Chondrocyte (in vitro differentiated cells): ENCODE data around the gene FBXW5. TPM values are rescaled to one million over a fixed set of nuclear protein-coding genes. Genes with fewer than 3 reads are reported as not detected.

Source experiments
- DNase-seq: peaks from one replicate; pipeline ENCODE4 v3.0.0; 2021; ENCODE audit warnings: mixed read lengths, low spot score
- H3K27ac Mint-ChIP-seq: one replicate; pipeline ENCODE4 v1.8.0; 2021; ENCODE audit warnings: mild to moderate bottlenecking, moderate library complexity, mixed read lengths; ENCODE audit not compliant: unreplicated experiment
- H3K27me3 Mint-ChIP-seq: 2 replicates; pipeline ENCODE4 v1.8.0; 2021; ENCODE audit warnings: low read depth, mixed read lengths
- H3K36me3 Mint-ChIP-seq: 2 replicates; pipeline ENCODE4 v1.8.0; 2021; ENCODE audit warnings: low read depth, mixed read lengths
- H3K4me1 Mint-ChIP-seq: 2 replicates; pipeline ENCODE4 v1.8.0; 2021; ENCODE audit warnings: low read depth, mild to moderate bottlenecking, mixed read lengths
- H3K4me3 Mint-ChIP-seq: one replicate; pipeline ENCODE4 v1.8.0; 2021; ENCODE audit warnings: mild to moderate bottlenecking, moderate library complexity, mixed read lengths; ENCODE audit not compliant: unreplicated experiment
- H3K9me3 Mint-ChIP-seq: 2 replicates; pipeline ENCODE4 v1.8.0; 2021; ENCODE audit warnings: low read depth, mixed read lengths
- long read RNA-seq: library from polyadenylated mRNA; stranded (forward); transcript quantifications from one replicate; pipeline ENCODE4 v2.0.0, GENCODE V29; 2021
- total RNA-seq: library from RNA; stranded (reverse); gene quantifications from 3 replicates; pipeline ENCODE4 v1.2.1, GENCODE V29; 2021
- TF ChIP-seq, protein P1 (sequence below): fragments of 200-600 bp; sonication (generic); IDR thresholded peaks from 2 replicates; pipeline ENCODE4 v1.5.0; 2021; ENCODE audit warnings: antibody characterized with exemption, mild to moderate bottlenecking, moderate library complexity

The FBXW5 gene
- total RNA-seq, result 79.2 to 87.5 TPM (median 84.3 TPM) in 3 replicates
- long read RNA-seq, transcript FBXW5-201 (9 exons, 2,274 nt), result major isoform, 285 of 477 reads
- long read RNA-seq, partial matches to known transcripts, result 69 of 477 reads
- long read RNA-seq, other reads (novel, unspliced or antisense), result 120 of 477 reads

DNA sequence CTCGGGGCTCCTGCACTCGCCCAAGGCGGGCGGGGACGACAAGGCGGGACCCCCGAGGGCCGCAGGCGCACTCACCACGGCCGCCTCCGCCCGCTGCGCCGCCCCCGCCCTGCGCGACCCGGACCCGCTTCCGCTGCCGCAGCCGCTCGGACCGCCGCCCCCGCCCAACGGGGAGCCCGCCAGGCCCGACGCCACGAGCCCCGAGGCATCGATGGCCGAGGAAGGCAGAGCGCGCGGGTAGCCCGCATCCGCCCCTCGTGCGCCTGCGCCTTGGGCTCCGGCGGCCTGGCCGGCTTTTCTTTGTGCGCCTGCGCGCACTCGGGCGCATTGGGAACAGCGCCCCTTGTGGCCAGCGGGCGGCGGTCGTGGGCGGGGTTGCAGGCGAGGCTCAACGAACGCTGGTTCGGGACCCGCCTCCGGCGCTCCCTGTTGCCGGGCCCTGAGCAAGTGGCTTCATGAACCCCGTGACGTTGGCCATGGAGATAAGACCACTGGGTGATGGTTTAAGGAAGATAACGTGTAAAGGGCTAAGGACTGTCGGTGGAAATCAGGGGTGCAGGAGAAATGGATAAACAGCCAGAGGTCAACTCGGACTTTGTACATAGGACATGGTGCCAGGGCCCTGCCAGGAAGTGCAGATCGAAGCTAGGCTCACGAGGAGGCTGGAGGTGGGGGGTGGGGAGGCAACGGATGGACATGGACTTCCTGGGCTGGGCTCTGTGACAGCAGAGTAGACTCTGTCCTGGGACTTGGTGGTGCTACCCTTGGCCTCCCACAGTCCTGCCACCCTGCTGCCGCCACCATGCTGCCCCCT, at the start of gene FBXW5, which contains the start of gene C8G:
Gene FBXW5, minus strand, starts transcription at position 220 of the 814 bp plus-strand sequence. CDS start 655 bp downstream, outside the sequence.
Gene C8G, plus strand, starts transcription at position 725 of the 814 bp plus-strand sequence. Its CDS starts 78 bp downstream, at position 803.
- peak; percentile 97 for DNase-seq
- TF ChIP-seq, protein P1, sequence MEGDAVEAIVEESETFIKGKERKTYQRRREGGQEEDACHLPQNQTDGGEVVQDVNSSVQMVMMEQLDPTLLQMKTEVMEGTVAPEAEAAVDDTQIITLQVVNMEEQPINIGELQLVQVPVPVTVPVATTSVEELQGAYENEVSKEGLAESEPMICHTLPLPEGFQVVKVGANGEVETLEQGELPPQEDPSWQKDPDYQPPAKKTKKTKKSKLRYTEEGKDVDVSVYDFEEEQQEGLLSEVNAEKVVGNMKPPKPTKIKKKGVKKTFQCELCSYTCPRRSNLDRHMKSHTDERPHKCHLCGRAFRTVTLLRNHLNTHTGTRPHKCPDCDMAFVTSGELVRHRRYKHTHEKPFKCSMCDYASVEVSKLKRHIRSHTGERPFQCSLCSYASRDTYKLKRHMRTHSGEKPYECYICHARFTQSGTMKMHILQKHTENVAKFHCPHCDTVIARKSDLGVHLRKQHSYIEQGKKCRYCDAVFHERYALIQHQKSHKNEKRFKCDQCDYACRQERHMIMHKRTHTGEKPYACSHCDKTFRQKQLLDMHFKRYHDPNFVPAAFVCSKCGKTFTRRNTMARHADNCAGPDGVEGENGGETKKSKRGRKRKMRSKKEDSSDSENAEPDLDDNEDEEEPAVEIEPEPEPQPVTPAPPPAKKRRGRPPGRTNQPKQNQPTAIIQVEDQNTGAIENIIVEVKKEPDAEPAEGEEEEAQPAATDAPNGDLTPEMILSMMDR, result peak; percentile 94
- Mint-ChIP-seq H3K9me3 (no peaks in the 10 kb centered on the region), H3K27ac (peak within 1 kb of the TSS; percentile 69), H3K27me3 (no peaks in the 10 kb centered on the region), H3K36me3 (peaks cover 5% of the 10 kb centered on the region), H3K4me3 (peak within 1 kb of the TSS; percentile 70), H3K4me1 (peaks cover 9% of the 10 kb centered on the region)

- TF ChIP-seq, protein P1, result no peak
- Mint-ChIP-seq H3K27ac (no peak overlapping the region), H3K4me1 (peaks cover 38% of the 10 kb centered on the region), H3K9me3 (peaks cover 5% of the 10 kb centered on the region), H3K4me3 (peak overlapping the region; percentile 76), H3K27me3 (no peaks in the 10 kb centered on the region), H3K36me3 (no peaks in the 10 kb centered on the region)
- DNase-seq, result no peak
Observed at GRCh38 chr9:136992819-136993369, 48.4 kb upstream of the FBXW5 start.

DNA sequence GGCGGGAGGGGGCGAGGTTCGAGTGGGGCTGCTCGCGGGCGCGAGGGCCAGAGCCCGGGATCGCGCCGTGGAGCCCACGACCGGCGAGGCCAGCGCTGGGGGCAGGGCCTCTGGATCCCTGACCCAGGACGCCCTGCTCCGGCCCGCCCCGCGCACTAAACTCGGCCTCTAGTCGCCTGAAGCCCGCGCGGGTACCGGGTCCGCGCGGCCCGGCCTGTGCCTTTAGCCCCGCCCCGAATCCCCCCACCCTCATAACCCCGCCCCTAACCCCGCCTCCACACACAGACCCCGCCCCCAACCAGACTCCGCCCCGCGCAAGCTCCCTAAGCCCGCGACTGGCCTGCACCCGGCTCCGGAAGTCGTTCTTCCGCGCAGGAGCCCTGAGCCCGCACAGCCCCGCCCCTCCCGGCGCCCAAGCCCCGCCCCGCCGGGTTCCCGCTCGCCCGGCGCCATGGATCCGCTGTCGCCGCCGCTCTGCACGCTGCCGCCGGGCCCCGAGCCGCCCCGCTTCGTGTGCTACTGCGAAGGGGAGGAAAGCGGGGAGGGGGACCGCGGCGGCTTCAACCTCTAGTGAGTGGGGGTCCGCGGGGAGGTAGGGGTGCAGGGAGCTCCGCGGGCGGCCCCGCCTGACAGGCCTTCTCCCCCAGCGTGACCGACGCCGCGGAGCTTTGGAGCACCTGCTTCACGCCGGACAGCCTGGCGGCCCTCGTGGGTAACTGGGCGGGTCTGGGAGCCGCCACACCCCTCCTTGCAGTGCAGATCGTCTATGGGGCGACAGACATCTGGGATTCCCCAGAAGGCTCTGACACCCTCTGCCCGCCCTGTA, 47.7 kb upstream of the FBXW5 start, which contains the start of gene PAXX:
Gene PAXX, plus strand, starts transcription at position 430 of the 826 bp plus-strand sequence. Its CDS starts 22 bp downstream, at position 452.
- no peak for DNase-seq
- Mint-ChIP-seq H3K9me3 (peaks cover 5% of the 10 kb centered on the region), H3K27ac (peak within 1 kb of the TSS; percentile 69), H3K4me1 (peaks cover 31% of the 10 kb centered on the region), H3K4me3 (peak within 1 kb of the TSS; percentile 76), H3K36me3 (no peaks in the 10 kb centered on the region), H3K27me3 (no peaks in the 10 kb centered on the region)
- TF ChIP-seq, protein P1, result peak; percentile 15

GRCh38 chr9:136990242-136990911, 45.8 kb upstream of the FBXW5 start:
- TF ChIP-seq, protein P1, result no peak
- Mint-ChIP-seq H3K36me3 (no peaks in the 10 kb centered on the region), H3K9me3 (peaks cover 5% of the 10 kb centered on the region), H3K27me3 (no peaks in the 10 kb centered on the region), H3K27ac (no peak overlapping the region), H3K4me1 (peaks cover 19% of the 10 kb centered on the region), H3K4me3 (no peak overlapping the region)
- DNase-seq, result no peak
